Keratinocyte (primary cell): ENCODE data around the gene YTHDC1. TPM values are rescaled to one million over a fixed set of nuclear protein-coding genes. Genes with fewer than 3 reads are reported as not detected.

Experiments
- DNase-seq: peaks from one replicate; pipeline ENCODE4 v3.0.0-alpha.2; 2011; ENCODE audit warnings: low read depth, missing footprints, low spot score
- FAIRE-seq: peaks from 2 replicates; lab custom pipeline; 2011; peaks lifted over from hg19 to GRCh38; lab: Jason Lieb, UNC
- H2AFZ ChIP-seq: 2 replicates; pipeline ENCODE4 v1.6.0; 2012; ENCODE audit warnings: low read length, control low read depth, inconsistent platforms; ENCODE audit not compliant: control insufficient read depth
- H3K27ac ChIP-seq: 2 replicates; pipeline ENCODE4 v1.5.1; 2011; ENCODE audit warnings: low read length; ENCODE audit not compliant: control insufficient read depth, insufficient read depth
- H3K27me3 ChIP-seq: 3 replicates; pipeline ENCODE4 v1.6.0; 2011; ENCODE audit warnings: low read length; ENCODE audit not compliant: control insufficient read depth, insufficient read depth; ENCODE audit errors: extremely low read depth
- H3K36me3 ChIP-seq, 2 experiments: 2 replicates in 1 of 2; 3 replicates in 1 of 2; pipeline ENCODE4 v1.5.1; 2011; ENCODE audit warnings: low read length in 2 of 2, mild to moderate bottlenecking in 1 of 2; ENCODE audit not compliant: control insufficient read depth in 2 of 2, insufficient read depth in 2 of 2; ENCODE audit errors: extremely low read depth in 1 of 2
- H3K4me1 ChIP-seq: 3 replicates; pipeline ENCODE4 v1.5.1; 2011; ENCODE audit warnings: low read length; ENCODE audit not compliant: control insufficient read depth, insufficient read depth; ENCODE audit errors: extremely low read depth
- H3K4me2 ChIP-seq: 3 replicates; pipeline ENCODE4 v1.6.0; 2011; ENCODE audit warnings: low read depth, low read length; ENCODE audit not compliant: control insufficient read depth, insufficient read depth; ENCODE audit errors: extremely low read depth
- H3K4me3 ChIP-seq, 3 experiments: fragments of 200-600 bp in 1 of 3; sonication (generic) in 1 of 3; 2 replicates in 2 of 3; 3 replicates in 1 of 3; pipeline ENCODE4 v1.5.1; 2011 to 2016; ENCODE audit warnings: low read length in 3 of 3, mild to moderate bottlenecking in 3 of 3, control low read depth in 2 of 3, inconsistent platforms in 1 of 3, low read depth in 1 of 3, mixed read lengths in 1 of 3, mixed run types in 1 of 3, moderate library complexity in 1 of 3; ENCODE audit not compliant: control insufficient read depth in 2 of 3, insufficient read depth in 2 of 3; ENCODE audit errors: extremely low read depth in 1 of 3
- H3K79me2 ChIP-seq: 2 replicates; pipeline ENCODE4 v1.6.0; 2012; ENCODE audit warnings: low read length; ENCODE audit not compliant: control insufficient read depth, insufficient read depth
- H3K9ac ChIP-seq: 3 replicates; pipeline ENCODE4 v1.6.0; 2011; ENCODE audit warnings: low read length; ENCODE audit not compliant: control insufficient read depth, insufficient read depth; ENCODE audit errors: extremely low read depth
- H3K9me1 ChIP-seq: 3 replicates; pipeline ENCODE4 v1.6.0; 2011; ENCODE audit warnings: low read length; ENCODE audit not compliant: control insufficient read depth, insufficient read depth; ENCODE audit errors: extremely low read depth
- H3K9me3 ChIP-seq: 2 replicates; pipeline ENCODE4 v1.5.1; 2012; ENCODE audit warnings: low read depth, low read length; ENCODE audit not compliant: control insufficient read depth
- H4K20me1 ChIP-seq: 3 replicates; pipeline ENCODE4 v1.6.0; 2011; ENCODE audit warnings: low read length; ENCODE audit not compliant: control insufficient read depth, insufficient read depth; ENCODE audit errors: extremely low read depth
- EZH2 ChIP-seq: IDR thresholded peaks from one replicate; pipeline ENCODE4 v1.6.1; 2012; ENCODE audit warnings: inconsistent platforms, mild to moderate bottlenecking, low read length, moderate library complexity
- dilution Hi-C: fragments of 300-500 bp; cut with MboI; formaldehyde crosslinking; loops from one replicate; pipeline ENCODE4 v1.7.0; 2020; ENCODE audit warnings: low sequenced_read_pairs; ENCODE audit not compliant: extremely low pct_ligation_motif_present
- polyA plus RNA-seq, 5 experiments: library from polyadenylated mRNA; depleted of rRNA in 3 of 5; stranded (reverse) in 3 of 5; stranded (forward) in 1 of 5; unstranded in 1 of 5; fragments of >200 nt; gene quantifications; 1 replicate in 1 of 5; 2 replicates in 3 of 5; 3 replicates in 1 of 5; pipeline versions ENCODE4 v1.2.1 to v1.2.3, GENCODE V29; 2011 to 2012; ENCODE audit warnings: missing spikeins in 2 of 5, low read depth in 1 of 5, low replicate concordance in 1 of 5
- TF ChIP-seq, protein P1 (sequence below), 3 experiments: IDR thresholded peaks in 1 of 3; conservative IDR thresholded peaks in 1 of 3; optimal IDR thresholded peaks in 1 of 3; 2 replicates in 2 of 3; 3 replicates in 1 of 3; pipeline versions ENCODE3 to v1.5.1; 2011; ENCODE audit warnings: low read length in 3 of 3, mild to moderate bottlenecking in 3 of 3, moderate library complexity in 2 of 3, control low read depth in 1 of 3, inconsistent platforms in 1 of 3; ENCODE audit not compliant: insufficient read depth in 2 of 3; ENCODE audit errors: extremely low read depth in 1 of 3

The YTHDC1 gene
- polyA plus RNA-seq, 1 donor (not counting 4 experiments of a cell fraction or from before 2014, with no cell fraction given) = 74.2 TPM

DNA sequence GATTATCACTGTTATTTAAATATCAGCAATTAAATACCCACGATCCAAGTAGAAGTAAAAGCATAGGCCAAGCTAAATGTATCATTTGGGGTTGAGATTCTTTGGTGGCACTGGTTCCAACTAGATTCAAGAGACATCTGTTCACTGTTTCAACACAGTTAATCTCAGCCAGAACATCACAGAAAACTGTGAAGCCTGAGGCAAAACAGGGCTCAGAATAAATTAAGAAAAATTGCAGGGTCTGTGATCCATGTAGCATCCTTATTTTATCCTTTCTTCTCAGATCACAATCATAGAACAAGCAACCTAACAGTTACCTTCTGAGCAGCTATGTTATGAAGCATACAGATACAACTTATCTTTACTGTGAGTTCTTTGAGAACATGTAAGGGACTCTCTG, 23.7 kb downstream of the YTHDC1 start:
- Histone ChIP-seq H3K9me1 (no peaks in the 10 kb centered on the region), H4K20me1 (peaks cover 4% of the 10 kb centered on the region), H3K36me3 (peaks cover 10 to 39% of the 10 kb centered on the region in 2 experiments), H3K79me2 (peaks cover 22% of the 10 kb centered on the region), H3K27me3 (no peaks in the 10 kb centered on the region), H3K4me2 (no peak overlapping the region), H3K9me3 (no peaks in the 10 kb centered on the region), H3K4me1 (no peaks in the 10 kb centered on the region), H3K27ac (no peak overlapping the region), H3K4me3 (no peak overlapping the region), H2AFZ (no peak overlapping the region), H3K9ac (no peak overlapping the region)
- no peak for TF ChIP-seq EZH2
- TF ChIP-seq, protein P1, sequence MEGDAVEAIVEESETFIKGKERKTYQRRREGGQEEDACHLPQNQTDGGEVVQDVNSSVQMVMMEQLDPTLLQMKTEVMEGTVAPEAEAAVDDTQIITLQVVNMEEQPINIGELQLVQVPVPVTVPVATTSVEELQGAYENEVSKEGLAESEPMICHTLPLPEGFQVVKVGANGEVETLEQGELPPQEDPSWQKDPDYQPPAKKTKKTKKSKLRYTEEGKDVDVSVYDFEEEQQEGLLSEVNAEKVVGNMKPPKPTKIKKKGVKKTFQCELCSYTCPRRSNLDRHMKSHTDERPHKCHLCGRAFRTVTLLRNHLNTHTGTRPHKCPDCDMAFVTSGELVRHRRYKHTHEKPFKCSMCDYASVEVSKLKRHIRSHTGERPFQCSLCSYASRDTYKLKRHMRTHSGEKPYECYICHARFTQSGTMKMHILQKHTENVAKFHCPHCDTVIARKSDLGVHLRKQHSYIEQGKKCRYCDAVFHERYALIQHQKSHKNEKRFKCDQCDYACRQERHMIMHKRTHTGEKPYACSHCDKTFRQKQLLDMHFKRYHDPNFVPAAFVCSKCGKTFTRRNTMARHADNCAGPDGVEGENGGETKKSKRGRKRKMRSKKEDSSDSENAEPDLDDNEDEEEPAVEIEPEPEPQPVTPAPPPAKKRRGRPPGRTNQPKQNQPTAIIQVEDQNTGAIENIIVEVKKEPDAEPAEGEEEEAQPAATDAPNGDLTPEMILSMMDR (optimal IDR thresholded peaks at IDR 0.05 in 1 of 3, IDR thresholded peaks at IDR 0.05 in 1 of 3, conservative IDR thresholded peaks at IDR 0.05 in 1 of 3; ENCODE audit: extremely low read depth in 1 of 3, insufficient read depth in 2 of 3, low read length in 3 of 3) = no peak
- dilution Hi-C loops = no loop called here
- FAIRE-seq (no peak), DNase-seq (no peak)

GRCh38 chr4:68324519-68325262, 25.2 kb downstream of the YTHDC1 start:
- dilution Hi-C loops = no loop called here
- no peak overlapping the region for H3K4me3 ChIP-seq
- peaks cover 4% of the 10 kb centered on the region for H4K20me1 ChIP-seq
- H3K9me3 ChIP-seq = no peaks in the 10 kb centered on the region
- TF ChIP-seq, protein P1 (optimal IDR thresholded peaks at IDR 0.05 in 1 of 3, IDR thresholded peaks at IDR 0.05 in 1 of 3, conservative IDR thresholded peaks at IDR 0.05 in 1 of 3; ENCODE audit: extremely low read depth in 1 of 3, insufficient read depth in 2 of 3, low read length in 3 of 3) = no peak
- TF ChIP-seq EZH2 = no peak
- peaks cover 10 to 40% of the 10 kb centered on the region in 2 experiments for H3K36me3 ChIP-seq
- H3K27ac ChIP-seq = no peak overlapping the region
- no peak overlapping the region for H2AFZ ChIP-seq
- FAIRE-seq (no peak), DNase-seq (no peak)
- H3K4me1 ChIP-seq = no peaks in the 10 kb centered on the region
- no peak overlapping the region for H3K9ac ChIP-seq
- H3K4me2 ChIP-seq = no peak overlapping the region
- no peaks in the 10 kb centered on the region for H3K9me1 ChIP-seq
- no peaks in the 10 kb centered on the region for H3K27me3 ChIP-seq
- H3K79me2 ChIP-seq = peaks cover 21% of the 10 kb centered on the region
